Cardiac muscle cell (in vitro differentiated cells and primary cell): ENCODE data around the gene PROZ. TPM values are rescaled to one million over a fixed set of nuclear protein-coding genes. Genes with fewer than 3 reads are reported as not detected.

Experiments
- DNase-seq, 2 donors: peaks; one replicate each; pipeline versions ENCODE4 v3.0.0 to v3.0.0-alpha.2; 2010 to 2017; ENCODE audit warnings: low read depth in 1 of 2, low spot score in 1 of 2
- H3K27ac ChIP-seq: fragments of 200-600 bp; sonication (generic); 2 replicates; pipeline ENCODE4 v1.5.1; 2016
- H3K27me3 ChIP-seq: fragments of 200-600 bp; sonication (generic); 2 replicates; pipeline ENCODE4 v1.6.0; 2016; ENCODE audit warnings: control low read depth
- H3K36me3 ChIP-seq: fragments of 200-600 bp; sonication (generic); 2 replicates; pipeline ENCODE4 v1.5.1; 2016; ENCODE audit warnings: control low read depth
- H3K4me1 ChIP-seq: fragments of 200-600 bp; sonication (generic); 2 replicates; pipeline ENCODE4 v1.8.1; 2017; ENCODE audit warnings: low read depth, mild to moderate bottlenecking, mixed run types
- H3K4me3 ChIP-seq: fragments of 200-600 bp; sonication (generic); 2 replicates; pipeline ENCODE4 v1.5.1; 2016; ENCODE audit warnings: mild to moderate bottlenecking
- H3K9me3 ChIP-seq: fragments of 200-600 bp; sonication (generic); 2 replicates; pipeline ENCODE4 v1.5.1; 2017; ENCODE audit warnings: low read depth, mild to moderate bottlenecking, control low read depth
- CTCF ChIP-seq: IDR thresholded peaks from 2 replicates; pipeline ENCODE4 v1.5.1; 2012; ENCODE audit warnings: low read depth, mild to moderate bottlenecking, low read length
- polyA plus RNA-seq: library from polyadenylated mRNA; unstranded; fragments of >200 nt; fragmentation: Nextera tagmentation; extraction: Ambion mirVana; gene quantifications from 2 replicates; pipeline ENCODE4 v1.2.1, GENCODE V29; 2016
- total RNA-seq: library from RNA; depleted of rRNA; stranded (reverse); fragments of >200 nt; gene quantifications from 2 replicates; pipeline ENCODE4 v1.2.3, GENCODE V29; 2016

The PROZ gene
- total and polyA plus RNA-seq, 2 experiments from 2014 or later = 0.42 TPM; not detected in 1

DNA sequence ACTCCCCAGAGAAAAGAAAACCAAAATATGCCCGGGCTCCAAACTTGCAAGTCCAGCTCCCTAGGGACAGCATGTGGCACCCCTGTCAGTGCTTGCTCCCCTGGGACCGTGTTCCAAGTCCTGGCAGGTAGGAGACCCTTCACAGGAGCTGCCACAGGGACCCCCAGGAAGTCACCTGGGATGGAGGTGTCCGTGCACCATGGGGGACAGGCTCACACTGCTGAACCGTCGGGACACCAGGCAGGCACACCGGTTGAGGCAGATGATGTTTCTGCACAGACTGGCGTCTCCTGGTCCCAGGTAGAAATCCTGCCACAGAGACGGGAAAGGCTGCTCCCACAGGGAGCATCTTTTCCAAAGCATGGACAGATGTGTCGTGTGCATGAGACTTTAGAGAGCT is 11.7 kb upstream of the PROZ start:
- H3K4me3 ChIP-seq = no peak overlapping the region
- H3K36me3 ChIP-seq = no peaks in the 10 kb centered on the region
- TF ChIP-seq CTCF = no peak
- no peaks in the 10 kb centered on the region for H3K9me3 ChIP-seq
- H3K4me1 ChIP-seq = no peaks in the 10 kb centered on the region
- H3K27me3 ChIP-seq = peaks cover 22% of the 10 kb centered on the region
- no peak overlapping the region for H3K27ac ChIP-seq
- DNase-seq = no peak

DNA sequence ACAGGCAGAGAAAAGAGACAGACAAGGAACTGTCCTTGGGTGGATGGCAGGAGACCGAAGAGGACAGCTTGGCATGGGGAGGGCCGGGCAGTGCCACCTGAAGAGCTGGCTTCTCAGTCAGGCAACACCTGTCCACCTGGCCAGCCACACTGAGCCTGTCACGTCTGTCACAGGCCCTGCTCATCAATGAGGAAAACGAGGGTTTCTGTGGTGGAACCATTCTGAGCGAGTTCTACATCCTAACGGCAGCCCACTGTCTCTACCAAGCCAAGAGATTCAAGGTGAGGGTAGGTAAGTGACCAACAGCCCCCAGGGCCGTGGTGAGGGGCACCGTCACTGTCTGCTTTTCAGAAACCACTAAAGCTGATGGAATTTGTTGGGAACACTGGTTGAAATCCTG is 11.2 kb upstream of the PROZ start:
- Histone ChIP-seq H3K27me3 (peaks cover 27% of the 10 kb centered on the region), H3K4me1 (peaks cover 1% of the 10 kb centered on the region), H3K4me3 (no peak overlapping the region), H3K36me3 (no peaks in the 10 kb centered on the region), H3K27ac (no peak overlapping the region), H3K9me3 (no peaks in the 10 kb centered on the region)
- no peak for DNase-seq
- TF ChIP-seq CTCF = no peak

GRCh38 chr13:113148407-113148806 is 10.0 kb upstream of the PROZ start:
- Histone ChIP-seq H3K4me1 (peaks cover 12% of the 10 kb centered on the region), H3K27ac (no peak overlapping the region), H3K27me3 (peaks cover 33% of the 10 kb centered on the region), H3K4me3 (no peak overlapping the region), H3K9me3 (no peaks in the 10 kb centered on the region), H3K36me3 (no peaks in the 10 kb centered on the region)
- TF ChIP-seq CTCF = no peak
- DNase-seq = no peak

DNA sequence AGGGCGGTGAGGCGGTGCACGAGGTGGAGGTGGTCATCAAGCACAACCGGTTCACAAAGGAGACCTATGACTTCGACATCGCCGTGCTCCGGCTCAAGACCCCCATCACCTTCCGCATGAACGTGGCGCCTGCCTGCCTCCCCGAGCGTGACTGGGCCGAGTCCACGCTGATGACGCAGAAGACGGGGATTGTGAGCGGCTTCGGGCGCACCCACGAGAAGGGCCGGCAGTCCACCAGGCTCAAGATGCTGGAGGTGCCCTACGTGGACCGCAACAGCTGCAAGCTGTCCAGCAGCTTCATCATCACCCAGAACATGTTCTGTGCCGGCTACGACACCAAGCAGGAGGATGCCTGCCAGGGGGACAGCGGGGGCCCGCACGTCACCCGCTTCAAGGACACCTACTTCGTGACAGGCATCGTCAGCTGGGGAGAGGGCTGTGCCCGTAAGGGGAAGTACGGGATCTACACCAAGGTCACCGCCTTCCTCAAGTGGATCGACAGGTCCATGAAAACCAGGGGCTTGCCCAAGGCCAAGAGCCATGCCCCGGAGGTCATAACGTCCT is 9.4 kb upstream of the PROZ start:
- H3K4me1 ChIP-seq = peaks cover 14% of the 10 kb centered on the region
- no peaks in the 10 kb centered on the region for H3K9me3 ChIP-seq
- DNase-seq = no peak
- no peak for TF ChIP-seq CTCF
- no peak overlapping the region for H3K27ac ChIP-seq
- no peaks in the 10 kb centered on the region for H3K36me3 ChIP-seq
- H3K4me3 ChIP-seq = no peak overlapping the region
- peaks cover 33% of the 10 kb centered on the region for H3K27me3 ChIP-seq

GRCh38 chr13:113149711-113150549 is 8.5 kb upstream of the PROZ start:
- DNase-seq = no peak
- no peak overlapping the region for H3K27ac ChIP-seq
- H3K27me3 ChIP-seq = peaks cover 30% of the 10 kb centered on the region
- H3K4me3 ChIP-seq = no peak overlapping the region
- H3K9me3 ChIP-seq = no peaks in the 10 kb centered on the region
- H3K4me1 ChIP-seq = peaks cover 14% of the 10 kb centered on the region
- H3K36me3 ChIP-seq = no peaks in the 10 kb centered on the region
- TF ChIP-seq CTCF = no peak
